Measurements from ENCODE around the gene HIP1. TPM values are rescaled to one million over a fixed set of nuclear protein-coding genes. Genes with fewer than 3 reads are reported as not detected.
A peak's percentile ranks its signal among the peaks of the same experiment; 100 is the strongest.
"Not testable (repeated sequence)": the region's sequence is repeated elsewhere in the genome, so short reads cannot be mapped to it uniquely, and the experiment has no call there.

HIP1 gene
- total and polyA plus RNA-seq, 7 experiments from 2014 or later: 0.78 to 14.6 (median 1.7) TPM; not detected in 1

DNA sequence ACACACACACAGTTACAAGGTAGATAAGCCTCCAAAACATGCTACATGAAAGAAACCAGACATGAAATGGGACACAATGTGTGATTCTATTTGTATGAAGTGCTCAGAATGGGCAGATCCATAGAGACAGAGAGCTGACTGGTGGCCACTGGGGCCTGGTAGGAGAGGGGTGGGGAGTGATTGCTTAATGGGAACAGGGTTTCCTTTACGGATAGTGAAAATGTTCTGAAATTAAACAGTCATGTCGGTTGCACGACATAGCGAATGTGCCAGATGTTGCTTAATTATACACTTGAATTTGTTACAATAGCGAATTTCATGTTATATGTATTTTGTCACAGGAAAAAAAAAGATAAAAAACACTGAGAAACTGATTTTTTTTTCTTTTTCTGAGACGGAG lies 124.3 kb downstream of the HIP1 start:
- no peaks in the 10 kb centered on the region for H3K36me3 ChIP-seq (ENCODE audit: control insufficient read depth in 2 of 3, insufficient read depth in 3 of 3, low read length in 3 of 3)
- Mint-ChIP-seq H3K27me3 (no peaks in the 10 kb centered on the region), H3K27ac (no peak overlapping the region), H3K4me3 (no peak overlapping the region), H3K4me1 (peaks cover 15 to 28% (median 23%) of the 10 kb centered on the region in 7 donors), H3K36me3 (no peaks in the 10 kb centered on the region), H3K9me3 (peaks cover 0 to under 1% (median 0%) of the 10 kb centered on the region in 11 donors)
- intact Hi-C loops (cut with micrococcal nuclease): no loop called here
- H3K4me3 ChIP-seq (ENCODE audit: low read length): no peak overlapping the region
- H3K27me3 ChIP-seq (ENCODE audit: control insufficient read depth in 2 of 2, insufficient read depth in 2 of 2, low read length in 2 of 2): no peaks in the 10 kb centered on the region
- ATAC-seq: no peak
- no peaks in the 10 kb centered on the region for H3K9me3 ChIP-seq (ENCODE audit: control insufficient read depth in 2 of 3, low read length in 3 of 3)
- peaks cover 15 to 22% of the 10 kb centered on the region in 2 donors for H3K4me1 ChIP-seq (ENCODE audit: control insufficient read depth in 2 of 2, insufficient read depth in 2 of 2, low read length in 2 of 2)
- CTCF ChIA-PET: no interaction called here
- H3K27ac ChIP-seq (ENCODE audit: low read depth, low read length): no peak overlapping the region
- POLR2A ChIA-PET: no interaction called here
- no peak for DNase-seq

DNA sequence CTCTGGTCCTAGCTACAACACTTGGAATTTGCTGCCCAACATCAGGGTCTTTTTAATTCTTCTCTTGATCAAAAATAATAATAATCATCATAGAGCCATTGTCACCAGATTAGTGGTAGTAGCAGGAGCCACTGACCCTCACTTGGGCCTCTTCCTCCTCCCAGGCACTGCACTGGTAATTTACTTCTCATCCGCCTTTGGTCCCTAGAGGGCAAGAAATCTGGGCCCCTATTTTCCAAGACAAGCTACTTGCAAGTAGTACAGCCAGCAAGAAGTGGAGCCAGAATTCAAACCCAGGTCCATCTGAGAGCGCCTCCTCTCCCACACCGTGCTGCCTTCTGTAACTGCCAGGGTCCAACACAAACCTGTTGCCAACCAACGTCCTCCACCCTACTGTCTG lies 125.4 kb downstream of the HIP1 start:
- Mint-ChIP-seq H3K36me3 (no peaks in the 10 kb centered on the region), H3K9me3 (peaks cover 0 to 2% (median 0%) of the 10 kb centered on the region in 11 donors), H3K4me3 (no peak overlapping the region), H3K4me1 (peaks cover 8 to 21% (median 16%) of the 10 kb centered on the region in 7 donors), H3K27ac (peak overlapping the region in 1 of 9 donors; percentile 28), H3K27me3 (no peaks in the 10 kb centered on the region)
- POLR2A ChIA-PET: no interaction called here
- H3K9me3 ChIP-seq (ENCODE audit: control insufficient read depth in 2 of 3, low read length in 3 of 3): no peaks in the 10 kb centered on the region
- no peak overlapping the region for H3K4me3 ChIP-seq (ENCODE audit: low read length)
- peaks cover 10 to 15% of the 10 kb centered on the region in 2 donors for H3K4me1 ChIP-seq (ENCODE audit: control insufficient read depth in 2 of 2, insufficient read depth in 2 of 2, low read length in 2 of 2)
- CTCF ChIA-PET: no interaction called here
- intact Hi-C loops (cut with micrococcal nuclease): no loop called here
- H3K27ac ChIP-seq (ENCODE audit: low read depth, low read length): no peak overlapping the region
- no peaks in the 10 kb centered on the region for H3K27me3 ChIP-seq (ENCODE audit: control insufficient read depth in 2 of 2, insufficient read depth in 2 of 2, low read length in 2 of 2)
- H3K36me3 ChIP-seq (ENCODE audit: control insufficient read depth in 2 of 3, insufficient read depth in 3 of 3, low read length in 3 of 3): no peaks in the 10 kb centered on the region
- DNase-seq (no peak), ATAC-seq (no peak)

DNA sequence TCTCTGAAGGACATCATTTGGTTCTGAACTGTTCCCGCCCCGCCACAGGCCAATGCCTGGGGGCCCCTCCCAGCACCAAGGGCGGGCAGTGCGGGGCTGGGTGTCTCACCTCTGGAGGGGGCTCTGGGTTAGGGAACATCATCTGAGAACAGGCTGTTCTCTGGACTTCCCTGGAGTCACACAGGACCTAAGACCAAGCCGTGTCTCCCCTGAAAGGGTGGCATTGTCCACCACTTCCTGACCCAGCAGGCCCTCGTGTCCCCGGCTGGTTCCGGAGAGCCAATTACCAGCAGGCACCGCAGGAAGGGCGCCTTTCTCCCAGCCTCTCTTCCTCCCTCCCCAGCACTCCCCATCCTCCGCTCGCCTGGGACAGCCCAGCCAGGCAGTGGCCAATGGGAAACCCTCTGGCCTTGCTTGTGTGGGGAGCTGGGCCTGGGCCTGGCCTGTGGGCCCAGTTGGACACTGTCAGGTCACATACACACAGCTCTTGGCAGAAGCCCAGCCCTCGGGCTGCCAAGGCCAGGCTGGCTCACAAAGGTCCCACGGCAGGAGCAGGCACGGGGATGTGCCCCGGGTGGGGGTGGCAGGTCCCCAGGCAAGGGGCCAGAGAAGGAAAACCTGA lies 127.1 kb downstream of the HIP1 start:
- H3K4me3 Mint-ChIP-seq: no peak overlapping the region
- peak; percentile 22 for ATAC-seq
- intact Hi-C loops (cut with micrococcal nuclease): no loop called here
- ChIA-PET CTCF (no interaction called here), POLR2A (no interaction called here)
- H3K4me3 ChIP-seq (ENCODE audit: low read length): no peak overlapping the region
- H3K27me3 ChIP-seq (ENCODE audit: control insufficient read depth in 2 of 2, insufficient read depth in 2 of 2, low read length in 2 of 2): no peaks in the 10 kb centered on the region
- H3K4me1 ChIP-seq (ENCODE audit: control insufficient read depth in 2 of 2, insufficient read depth in 2 of 2, low read length in 2 of 2): peaks cover 0 to 3% of the 10 kb centered on the region in 2 donors
- no peaks in the 10 kb centered on the region for H3K36me3 ChIP-seq (ENCODE audit: control insufficient read depth in 2 of 3, insufficient read depth in 3 of 3, low read length in 3 of 3)
- H3K9me3 ChIP-seq (ENCODE audit: control insufficient read depth in 2 of 3, low read length in 3 of 3): no peaks in the 10 kb centered on the region
- H3K4me1 Mint-ChIP-seq: peaks cover 0 to 10% (median 3%) of the 10 kb centered on the region in 7 donors
- H3K27ac ChIP-seq (ENCODE audit: low read depth, low read length): no peak overlapping the region
- H3K27me3 Mint-ChIP-seq: no peaks in the 10 kb centered on the region
- H3K9me3 Mint-ChIP-seq: peaks cover 0 to 2% (median 0%) of the 10 kb centered on the region in 11 donors
- no peak overlapping the region for H3K27ac Mint-ChIP-seq
- H3K36me3 Mint-ChIP-seq: no peaks in the 10 kb centered on the region
- no peak for DNase-seq

DNA sequence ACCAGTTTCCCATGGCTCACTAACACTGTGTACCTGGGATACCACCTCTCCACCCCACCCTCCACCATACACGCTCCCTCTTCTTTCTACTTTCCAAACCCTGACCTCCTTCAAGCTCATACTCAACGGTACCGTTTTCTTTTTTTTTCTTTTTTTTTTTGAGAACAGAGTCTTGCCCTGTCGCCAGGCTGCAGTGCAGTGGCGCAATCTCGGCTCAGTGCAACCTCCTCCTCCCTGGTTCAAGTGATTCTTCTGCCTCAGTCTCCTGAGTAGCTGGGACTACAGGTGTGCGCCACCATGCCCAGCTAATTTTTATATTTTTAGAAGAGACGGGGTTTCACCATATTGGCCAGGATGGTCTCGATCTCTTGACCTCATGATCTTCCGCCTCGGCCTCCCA lies 129.3 kb downstream of the HIP1 start:
- H3K36me3 Mint-ChIP-seq; H3K4me3 Mint-ChIP-seq; POLR2A ChIA-PET; intact Hi-C loops (cut with micrococcal nuclease); H3K9me3 ChIP-seq (ENCODE audit: control insufficient read depth in 2 of 3, low read length in 3 of 3); H3K4me1 ChIP-seq (ENCODE audit: control insufficient read depth in 2 of 2, insufficient read depth in 2 of 2, low read length in 2 of 2); H3K9me3 Mint-ChIP-seq; ATAC-seq; H3K27ac Mint-ChIP-seq; H3K27me3 ChIP-seq (ENCODE audit: control insufficient read depth in 2 of 2, insufficient read depth in 2 of 2, low read length in 2 of 2); H3K27me3 Mint-ChIP-seq; H3K36me3 ChIP-seq (ENCODE audit: control insufficient read depth in 2 of 3, insufficient read depth in 3 of 3, low read length in 3 of 3); H3K4me1 Mint-ChIP-seq; H3K27ac ChIP-seq (ENCODE audit: low read depth, low read length); DNase-seq; H3K4me3 ChIP-seq (ENCODE audit: low read length): not testable (repeated sequence)
- CTCF ChIA-PET: interaction anchor here (0.7 to 1.0 kb wide), 2 partner anchors 19 to 411 kb away, joined by 3 read pairs; no protein-coding TSS in a partner anchor

- intact Hi-C loops (cut with micrococcal nuclease): no loop called here
These were observed 130.2 kb downstream of the HIP1 start for GRCh38 chr7:75608451-75609122.

GRCh38 chr7:75604408-75604807 lies 134.3 kb downstream of the HIP1 start:
- H3K27ac ChIP-seq (ENCODE audit: low read depth, low read length): no peak overlapping the region
- H3K27me3 ChIP-seq (ENCODE audit: control insufficient read depth in 2 of 2, insufficient read depth in 2 of 2, low read length in 2 of 2): no peaks in the 10 kb centered on the region
- POLR2A ChIA-PET: no interaction called here
- no peaks in the 10 kb centered on the region for H3K9me3 ChIP-seq (ENCODE audit: control insufficient read depth in 2 of 3, low read length in 3 of 3)
- H3K36me3 Mint-ChIP-seq: no peaks in the 10 kb centered on the region
- DNase-seq (no peak), ATAC-seq (no peak)
- no peak overlapping the region for H3K4me3 ChIP-seq (ENCODE audit: low read length)
- CTCF ChIA-PET: no interaction called here
- intact Hi-C loops (cut with micrococcal nuclease): no loop called here
- no peaks in the 10 kb centered on the region for H3K27me3 Mint-ChIP-seq
- no peaks in the 10 kb centered on the region for H3K4me1 ChIP-seq (ENCODE audit: control insufficient read depth in 2 of 2, insufficient read depth in 2 of 2, low read length in 2 of 2)
- no peak overlapping the region for H3K4me3 Mint-ChIP-seq
- H3K36me3 ChIP-seq (ENCODE audit: control insufficient read depth in 2 of 3, insufficient read depth in 3 of 3, low read length in 3 of 3): no peaks in the 10 kb centered on the region
- H3K27ac Mint-ChIP-seq: peak overlapping the region in 1 of 9 donors; percentile 68
- peaks cover 0 to 2% (median 0%) of the 10 kb centered on the region in 11 donors for H3K9me3 Mint-ChIP-seq
- H3K4me1 Mint-ChIP-seq: peaks cover 0 to 8% (median 0%) of the 10 kb centered on the region in 7 donors

More at GRCh38 chr7:75608451-75609122, 130.2 kb downstream of the HIP1 start:
- no peaks in the 10 kb centered on the region for H3K27me3 ChIP-seq (ENCODE audit: control insufficient read depth in 2 of 2, insufficient read depth in 2 of 2, low read length in 2 of 2)
- H3K36me3 ChIP-seq (ENCODE audit: control insufficient read depth in 2 of 3, insufficient read depth in 3 of 3, low read length in 3 of 3): no peaks in the 10 kb centered on the region
- no peaks in the 10 kb centered on the region for H3K9me3 ChIP-seq (ENCODE audit: control insufficient read depth in 2 of 3, low read length in 3 of 3)
- peaks cover 0 to 2% (median 0%) of the 10 kb centered on the region in 11 donors for H3K9me3 Mint-ChIP-seq
- no peaks in the 10 kb centered on the region for H3K27me3 Mint-ChIP-seq
- no peaks in the 10 kb centered on the region for H3K36me3 Mint-ChIP-seq
- no peak overlapping the region for H3K27ac Mint-ChIP-seq
- H3K4me3 Mint-ChIP-seq: no peak overlapping the region
- POLR2A ChIA-PET: no interaction called here
- H3K27ac ChIP-seq (ENCODE audit: low read depth, low read length): no peak overlapping the region
- H3K4me1 Mint-ChIP-seq: peaks cover 0 to 12% (median 0%) of the 10 kb centered on the region in 7 donors
- CTCF ChIA-PET: interaction anchor here (1.0 kb wide), 1 partner anchor 412 kb away, joined by 3 read pairs; no protein-coding TSS in a partner anchor
- DNase-seq: no peak
- no peak overlapping the region for H3K4me3 ChIP-seq (ENCODE audit: low read length)
- no peak for ATAC-seq
- no peaks in the 10 kb centered on the region for H3K4me1 ChIP-seq (ENCODE audit: control insufficient read depth in 2 of 2, insufficient read depth in 2 of 2, low read length in 2 of 2)

DNA sequence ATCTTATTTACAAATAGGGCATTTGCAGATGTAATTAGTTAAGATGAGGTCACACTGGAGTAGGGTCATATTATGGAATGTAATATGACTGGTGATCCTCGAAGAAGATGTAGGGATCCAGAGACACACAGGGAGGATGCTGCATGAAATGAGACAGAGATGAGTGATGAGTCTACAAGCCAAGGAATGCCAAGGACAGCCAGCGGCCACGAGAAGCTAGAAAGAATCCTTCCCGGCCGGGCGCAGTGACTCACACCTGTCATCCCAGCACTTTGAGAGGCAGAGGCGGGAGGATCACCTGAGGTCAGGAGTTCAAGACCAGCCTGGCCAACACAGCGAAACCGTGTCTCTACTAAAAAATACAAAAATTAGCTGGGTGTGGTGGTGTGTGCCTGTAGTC lies 135.9 kb downstream of the HIP1 start:
- H3K4me3 Mint-ChIP-seq; DNase-seq; H3K27ac ChIP-seq (ENCODE audit: low read depth, low read length); ATAC-seq; H3K9me3 Mint-ChIP-seq; H3K27me3 ChIP-seq (ENCODE audit: control insufficient read depth in 2 of 2, insufficient read depth in 2 of 2, low read length in 2 of 2); H3K4me1 ChIP-seq (ENCODE audit: control insufficient read depth in 2 of 2, insufficient read depth in 2 of 2, low read length in 2 of 2); H3K36me3 ChIP-seq (ENCODE audit: control insufficient read depth in 2 of 3, insufficient read depth in 3 of 3, low read length in 3 of 3); H3K27me3 Mint-ChIP-seq; H3K9me3 ChIP-seq (ENCODE audit: control insufficient read depth in 2 of 3, low read length in 3 of 3); POLR2A ChIA-PET; intact Hi-C loops (cut with micrococcal nuclease); H3K4me3 ChIP-seq (ENCODE audit: low read length); H3K27ac Mint-ChIP-seq; H3K4me1 Mint-ChIP-seq; H3K36me3 Mint-ChIP-seq: not testable (repeated sequence)
- CTCF ChIA-PET: interaction anchor here (0.6 kb wide), 1 partner anchor 553 kb away, joined by 3 read pairs; no protein-coding TSS in a partner anchor

All from naive thymus-derived CD4-positive, alpha-beta T cell (primary cell).